Tibial artery (tissue), 4 donors: ENCODE data around the gene TPGS2.

Experiments used
- DNase-seq, 2 donors: peaks; one replicate each; pipeline ENCODE4 v3.0.0-alpha.2; 2019
- H3K27ac ChIP-seq, 2 donors: fragments of 200-600 bp; sonication (generic) in 1 of 2; 1 replicate in 1 of 2; 2 replicates in 1 of 2; pipeline ENCODE4 v1.5.1; 2018 to 2019; ENCODE audit warnings: mild to moderate bottlenecking in 1 of 2
- H3K27me3 ChIP-seq, 2 donors: fragments of 200-600 bp; sonication (generic) in 1 of 2; one replicate each; pipeline versions ENCODE4 v1.5.1 to v1.6.0; 2016 to 2019
- H3K36me3 ChIP-seq, 3 donors: fragments of 200-600 bp; sonication (generic) in 2 of 3; one replicate each; pipeline ENCODE4 v1.5.1; 2016 to 2019; ENCODE audit warnings: mild to moderate bottlenecking in 2 of 3
- H3K4me1 ChIP-seq, 4 donors: fragments of 200-600 bp; sonication (generic) in 2 of 4; 1 replicate in 3 of 4; 2 replicates in 1 of 4; pipeline ENCODE4 v1.5.1; 2016 to 2019
- H3K4me3 ChIP-seq, 2 donors: fragments of 200-600 bp; sonication (generic) in 1 of 2; 1 replicate in 1 of 2; 2 replicates in 1 of 2; pipeline ENCODE4 v1.5.1; 2018 to 2019; ENCODE audit warnings: mild to moderate bottlenecking in 2 of 2
- H3K9me3 ChIP-seq, 3 donors: fragments of 200-600 bp; sonication (generic) in 1 of 3; one replicate each; pipeline ENCODE4 v1.5.1; 2016 to 2019
- CTCF ChIP-seq, 2 experiments: fragments of 200-600 bp in 1 of 2; fragments of 450-650 bp in 1 of 2; IDR thresholded peaks; one replicate each; pipeline ENCODE4 v1.5.1; 2017 to 2019; ENCODE audit warnings: antibody characterized with exemption in 2 of 2, mild to moderate bottlenecking in 1 of 2, moderate library complexity in 1 of 2
- intact Hi-C: fragments of 100-400 bp; cut with DNase I; formaldehyde crosslinking; loops from one replicate; pipeline ENCODE4 v1.15.0; 2023; ENCODE audit warnings: low total_unique reads

Gene TPGS2

GRCh38 chr18:36786686-36787085 lies 42.1 kb downstream of the TPGS2 start:
- intact Hi-C loops: no loop called here
- peak; percentile 78 to 88 for DNase-seq
- peak overlapping the region; percentile 68 to 83 for H3K27ac ChIP-seq

DNA sequence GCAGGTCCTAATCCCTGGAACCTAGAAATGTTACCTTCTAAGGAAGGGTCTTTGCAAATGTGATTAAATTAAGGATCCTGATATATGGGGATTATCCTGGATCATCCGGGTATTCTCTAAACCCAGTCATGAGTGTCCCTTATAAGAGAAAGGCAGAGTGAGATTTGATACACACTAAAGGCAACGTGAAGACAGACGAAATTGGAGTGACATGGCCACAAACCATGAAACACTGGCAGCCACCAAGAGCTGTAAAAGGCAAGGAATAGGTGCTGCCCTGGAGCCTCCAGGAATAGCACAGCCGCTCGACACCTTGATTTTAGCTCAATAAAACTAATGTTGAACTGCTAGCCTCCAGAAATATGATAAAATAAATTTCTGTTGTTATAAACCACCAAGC lies 45.0 kb downstream of the TPGS2 start:
- no peak for TF ChIP-seq CTCF (IDR thresholded peaks at IDR 0.05)
- no peak for DNase-seq
- peaks cover 0 to 28% (median 19%) of the 10 kb centered on the region in 4 donors for H3K4me1 ChIP-seq
- H3K9me3 ChIP-seq: no peaks in the 10 kb centered on the region
- intact Hi-C loops: no loop called here
- no peak overlapping the region for H3K4me3 ChIP-seq
- no peak overlapping the region for H3K27ac ChIP-seq
- no peaks in the 10 kb centered on the region for H3K27me3 ChIP-seq
- peaks cover 12 to 36% (median 28%) of the 10 kb centered on the region in 3 donors for H3K36me3 ChIP-seq

More at GRCh38 chr18:36786686-36787085, 42.1 kb downstream of the TPGS2 start:
- no peak for TF ChIP-seq CTCF (IDR thresholded peaks at IDR 0.05)
- H3K4me1 ChIP-seq: peaks cover 0 to 28% (median 19%) of the 10 kb centered on the region in 4 donors
- no peaks in the 10 kb centered on the region for H3K27me3 ChIP-seq
- H3K4me3 ChIP-seq: no peak overlapping the region
- peaks cover 0 to 29% (median 22%) of the 10 kb centered on the region in 3 donors for H3K36me3 ChIP-seq
- H3K9me3 ChIP-seq: no peaks in the 10 kb centered on the region

- Histone ChIP-seq H3K27me3 (no peaks in the 10 kb centered on the region), H3K27ac (no peak overlapping the region), H3K4me3 (no peak overlapping the region), H3K4me1 (peaks cover 0 to 24% (median 19%) of the 10 kb centered on the region in 4 donors), H3K36me3 (peaks cover 12 to 39% (median 28%) of the 10 kb centered on the region in 3 donors), H3K9me3 (no peaks in the 10 kb centered on the region)
- no peak for TF ChIP-seq CTCF (IDR thresholded peaks at IDR 0.05)
- intact Hi-C loops: no loop called here
- DNase-seq: no peak
Observed at GRCh38 chr18:36782710-36783109, 46.1 kb downstream of the TPGS2 start.

DNA sequence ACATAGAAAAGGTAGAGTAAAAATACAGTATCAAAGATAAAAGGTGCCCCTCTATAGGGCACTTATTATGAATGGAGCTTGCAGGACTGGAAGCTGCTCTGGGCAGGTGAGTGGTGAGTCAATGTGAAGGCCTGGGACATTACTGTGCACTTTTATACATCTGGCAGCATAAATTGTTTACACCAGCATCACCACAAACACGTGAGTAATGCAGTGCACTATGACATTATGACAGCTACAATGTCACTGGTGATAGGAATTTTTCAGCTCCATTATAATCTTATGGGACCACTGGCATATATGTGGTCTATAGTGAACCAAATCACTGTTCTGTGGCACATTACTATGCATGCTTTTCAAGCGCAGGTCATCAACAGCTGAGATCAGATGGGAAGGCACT lies 48.1 kb downstream of the TPGS2 start:
- peaks cover 0 to 5% (median 2%) of the 10 kb centered on the region in 4 donors for H3K4me1 ChIP-seq
- H3K4me3 ChIP-seq: no peak overlapping the region
- DNase-seq: no peak
- H3K27me3 ChIP-seq: no peaks in the 10 kb centered on the region
- no peak overlapping the region for H3K27ac ChIP-seq
- TF ChIP-seq CTCF (IDR thresholded peaks at IDR 0.05): no peak
- intact Hi-C loops: no loop called here
- no peaks in the 10 kb centered on the region for H3K9me3 ChIP-seq
- peaks cover 12 to 39% (median 28%) of the 10 kb centered on the region in 3 donors for H3K36me3 ChIP-seq

DNA sequence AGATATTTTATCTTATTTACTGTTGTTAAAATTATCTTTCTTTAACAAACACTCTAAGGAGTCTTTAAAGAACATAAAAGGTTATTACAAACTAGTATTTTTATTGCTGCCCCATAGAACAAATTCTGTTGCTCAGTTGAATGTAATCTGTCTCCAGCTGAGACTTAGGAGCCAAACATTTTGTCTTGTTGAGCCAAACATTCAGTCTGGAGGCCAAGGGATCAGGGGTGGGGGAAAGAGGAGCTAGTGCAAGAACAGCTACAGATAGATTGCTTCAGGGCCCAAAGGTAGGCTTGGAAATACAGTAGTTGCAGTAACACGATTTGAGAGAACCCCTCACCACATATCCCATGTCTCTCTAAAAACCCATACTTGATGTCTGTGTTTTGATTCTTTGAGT lies 51.2 kb downstream of the TPGS2 start:
- Histone ChIP-seq H3K9me3 (no peaks in the 10 kb centered on the region), H3K27me3 (no peaks in the 10 kb centered on the region), H3K36me3 (peaks cover 12 to 36% (median 28%) of the 10 kb centered on the region in 3 donors), H3K27ac (no peak overlapping the region), H3K4me1 (no peaks in the 10 kb centered on the region), H3K4me3 (no peak overlapping the region)
- intact Hi-C loops: no loop called here
- TF ChIP-seq CTCF (IDR thresholded peaks at IDR 0.05): no peak
- DNase-seq: no peak

DNA sequence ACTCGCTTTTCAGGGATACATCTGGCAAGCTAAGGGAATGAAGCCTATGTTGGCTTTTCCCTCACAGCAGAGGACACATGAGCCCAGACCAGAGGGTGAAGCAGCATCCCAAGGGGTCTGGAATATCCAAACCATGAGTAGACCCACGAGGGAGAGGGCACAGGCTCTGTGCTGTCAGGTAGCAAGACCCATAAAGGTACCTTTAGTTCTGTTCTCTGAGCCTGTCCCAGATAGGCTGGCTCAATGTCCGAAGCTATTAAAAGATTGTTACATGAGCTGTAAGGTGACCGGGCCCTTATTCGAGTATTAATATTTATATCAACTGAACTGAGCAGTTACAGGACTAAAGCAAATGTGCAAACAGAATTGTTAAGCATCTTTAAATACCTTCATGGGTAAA lies 52.2 kb downstream of the TPGS2 start:
- no peak for DNase-seq
- no peak for TF ChIP-seq CTCF (IDR thresholded peaks at IDR 0.05)
- intact Hi-C loops: no loop called here
- peaks cover 12 to 30% (median 26%) of the 10 kb centered on the region in 3 donors for H3K36me3 ChIP-seq
- H3K4me1 ChIP-seq: no peaks in the 10 kb centered on the region
- H3K27ac ChIP-seq: no peak overlapping the region
- no peaks in the 10 kb centered on the region for H3K27me3 ChIP-seq
- H3K4me3 ChIP-seq: no peak overlapping the region
- no peaks in the 10 kb centered on the region for H3K9me3 ChIP-seq
